RWPE2 (cell line): ENCODE measurements around the gene MYL7.

ENCODE experiments used
- ATAC-seq: fragments of 200-7000 bp; cut with Tn5 transposase; 3 replicates; pipeline ENCODE4 v1.9.1; 2021; ENCODE audit warnings: low read depth
- DNase-seq: peaks from one replicate; pipeline ENCODE4 v3.0.0-alpha.2; 2020; ENCODE audit warnings: low spot score
- H3K27ac ChIP-seq: fragments of 450-650 bp; 2 replicates; pipeline ENCODE4 v1.5.1; 2017; ENCODE audit warnings: mild to moderate bottlenecking; ENCODE audit not compliant: poor library complexity, severe bottlenecking
- H3K27me3 ChIP-seq: fragments of 250-450 bp; sonication (Bioruptor Pico); 2 replicates; pipeline ENCODE4 v1.5.1; 2021; ENCODE audit warnings: mild to moderate bottlenecking, moderate library complexity; ENCODE audit not compliant: insufficient read depth, poor library complexity, severe bottlenecking
- H3K36me3 ChIP-seq: fragments of 250-450 bp; sonication (Bioruptor Pico); 2 replicates; pipeline ENCODE4 v1.5.1; 2020; ENCODE audit warnings: low read depth, mild to moderate bottlenecking, moderate library complexity
- H3K4me1 ChIP-seq: fragments of 250-450 bp; sonication (Bioruptor Pico); 2 replicates; pipeline ENCODE4 v1.5.1; 2021; ENCODE audit warnings: mild to moderate bottlenecking, moderate library complexity; ENCODE audit not compliant: insufficient read depth, poor library complexity, severe bottlenecking
- H3K4me3 ChIP-seq: fragments of 250-450 bp; sonication (Bioruptor Pico); 2 replicates; pipeline ENCODE4 v1.5.1; 2021; ENCODE audit warnings: mild to moderate bottlenecking, moderate library complexity; ENCODE audit not compliant: severe bottlenecking
- H3K9me3 ChIP-seq: fragments of 250-450 bp; sonication (Bioruptor Pico); 2 replicates; pipeline ENCODE4 v1.5.1; 2021; ENCODE audit warnings: mild to moderate bottlenecking, moderate library complexity; ENCODE audit not compliant: severe bottlenecking
- CTCF ChIP-seq: fragments of 450-650 bp; IDR thresholded peaks from one replicate; pipeline ENCODE4 v1.5.1; 2017; ENCODE audit warnings: mild to moderate bottlenecking, moderate library complexity; ENCODE audit not compliant: poor library complexity, severe bottlenecking

Gene MYL7

GRCh38 chr7:44107961-44108767, 33.0 kb downstream of the MYL7 start:
- Histone ChIP-seq H3K9me3 (no peaks in the 10 kb centered on the region), H3K27ac (no peak overlapping the region), H3K4me3 (no peak overlapping the region), H3K36me3 (no peaks in the 10 kb centered on the region), H3K27me3 (no peaks in the 10 kb centered on the region), H3K4me1 (peaks cover 9% of the 10 kb centered on the region)
- no peak for ATAC-seq
- DNase-seq: no peak
- TF ChIP-seq CTCF: no peak

- no peaks in the 10 kb centered on the region for H3K9me3 ChIP-seq
- no peak overlapping the region for H3K27ac ChIP-seq
- no peak overlapping the region for H3K4me3 ChIP-seq
Measured at GRCh38 chr7:44107116-44107960, 33.8 kb downstream of the MYL7 start.

GRCh38 chr7:44106311-44107065, 34.6 kb downstream of the MYL7 start:
- H3K36me3 ChIP-seq: no peaks in the 10 kb centered on the region
- ATAC-seq (no peak), DNase-seq (no peak)
- no peak for TF ChIP-seq CTCF
- H3K9me3 ChIP-seq: no peaks in the 10 kb centered on the region
- H3K4me3 ChIP-seq: no peak overlapping the region
- peaks cover 16% of the 10 kb centered on the region for H3K4me1 ChIP-seq
- no peak overlapping the region for H3K27ac ChIP-seq
- H3K27me3 ChIP-seq: no peaks in the 10 kb centered on the region

More at GRCh38 chr7:44107116-44107960, 33.8 kb downstream of the MYL7 start:
- Histone ChIP-seq H3K36me3 (no peaks in the 10 kb centered on the region), H3K4me1 (peaks cover 13% of the 10 kb centered on the region), H3K27me3 (no peaks in the 10 kb centered on the region)
- no peak for TF ChIP-seq CTCF
- ATAC-seq (no peak), DNase-seq (no peak)

- no peak overlapping the region for H3K4me3 ChIP-seq
- DNase-seq (no peak), ATAC-seq (no peak)
- no peaks in the 10 kb centered on the region for H3K9me3 ChIP-seq
- H3K36me3 ChIP-seq: no peaks in the 10 kb centered on the region
- peaks cover 16% of the 10 kb centered on the region for H3K4me1 ChIP-seq
- TF ChIP-seq CTCF: no peak
- H3K27ac ChIP-seq: no peak overlapping the region
- H3K27me3 ChIP-seq: no peaks in the 10 kb centered on the region
Measured at GRCh38 chr7:44105832-44106231, 35.3 kb downstream of the MYL7 start.
